DND-41 (cell line): Measurements from ENCODE around the gene OBSCN.

ENCODE experiments used
- EZH2 ChIP-seq: IDR thresholded peaks from 3 replicates; pipeline ENCODE4 v1.6.1; 2012; ENCODE audit warnings: borderline replicate concordance, low read depth, mild to moderate bottlenecking, moderate library complexity, low read length, inconsistent platforms; ENCODE audit not compliant: severe bottlenecking
- TF ChIP-seq, protein P1 (sequence below): IDR thresholded peaks from 2 replicates; pipeline ENCODE4 v1.5.1; 2012; ENCODE audit warnings: borderline replicate concordance, low read length, moderate library complexity, mild to moderate bottlenecking; ENCODE audit not compliant: poor library complexity, severe bottlenecking; ENCODE audit errors: extremely low read depth

DNA sequence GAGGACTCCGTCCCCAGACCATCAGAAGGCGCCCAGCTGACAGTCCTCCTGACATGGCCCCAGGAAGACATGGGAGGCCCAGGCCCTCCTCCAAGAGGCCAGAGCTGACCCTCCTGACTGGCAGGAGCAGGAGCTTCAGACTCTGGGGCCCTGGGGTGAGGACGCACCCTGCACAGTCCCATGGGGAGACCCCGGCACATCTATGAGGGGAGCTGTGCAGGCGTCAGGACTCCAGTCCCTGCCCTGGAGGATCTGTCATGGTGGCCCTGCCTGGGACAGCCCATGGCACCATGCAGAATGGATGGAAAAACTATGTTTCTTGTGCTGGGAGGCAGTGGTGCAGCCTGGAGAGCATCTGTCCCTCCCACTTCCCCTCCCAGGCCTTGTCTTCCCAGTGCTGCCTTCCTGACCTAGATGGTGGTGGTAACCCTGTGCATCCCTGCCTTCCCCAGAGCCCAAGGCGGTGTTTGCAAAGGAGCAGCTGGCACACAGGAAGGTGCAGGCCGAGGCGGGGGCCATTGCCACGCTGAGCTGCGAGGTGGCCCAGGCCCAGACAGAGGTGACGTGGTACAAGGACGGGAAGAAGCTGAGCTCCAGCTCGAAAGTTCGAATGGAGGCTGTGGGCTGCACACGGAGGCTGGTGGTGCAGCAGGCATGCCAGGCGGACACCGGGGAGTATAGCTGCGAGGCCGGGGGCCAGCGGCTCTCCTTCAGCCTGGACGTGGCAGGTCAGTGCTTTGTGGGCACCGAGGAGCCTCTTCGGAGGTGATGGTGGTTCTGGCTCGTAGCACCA, 41.9 kb downstream of the OBSCN start:
- TF ChIP-seq, protein P1, sequence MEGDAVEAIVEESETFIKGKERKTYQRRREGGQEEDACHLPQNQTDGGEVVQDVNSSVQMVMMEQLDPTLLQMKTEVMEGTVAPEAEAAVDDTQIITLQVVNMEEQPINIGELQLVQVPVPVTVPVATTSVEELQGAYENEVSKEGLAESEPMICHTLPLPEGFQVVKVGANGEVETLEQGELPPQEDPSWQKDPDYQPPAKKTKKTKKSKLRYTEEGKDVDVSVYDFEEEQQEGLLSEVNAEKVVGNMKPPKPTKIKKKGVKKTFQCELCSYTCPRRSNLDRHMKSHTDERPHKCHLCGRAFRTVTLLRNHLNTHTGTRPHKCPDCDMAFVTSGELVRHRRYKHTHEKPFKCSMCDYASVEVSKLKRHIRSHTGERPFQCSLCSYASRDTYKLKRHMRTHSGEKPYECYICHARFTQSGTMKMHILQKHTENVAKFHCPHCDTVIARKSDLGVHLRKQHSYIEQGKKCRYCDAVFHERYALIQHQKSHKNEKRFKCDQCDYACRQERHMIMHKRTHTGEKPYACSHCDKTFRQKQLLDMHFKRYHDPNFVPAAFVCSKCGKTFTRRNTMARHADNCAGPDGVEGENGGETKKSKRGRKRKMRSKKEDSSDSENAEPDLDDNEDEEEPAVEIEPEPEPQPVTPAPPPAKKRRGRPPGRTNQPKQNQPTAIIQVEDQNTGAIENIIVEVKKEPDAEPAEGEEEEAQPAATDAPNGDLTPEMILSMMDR: no peak
- TF ChIP-seq EZH2: no peak
